HG03025 (cell line): ENCODE results near the gene ARHGEF19.

Source experiments
- ATAC-seq: cut with Tn5 transposase; IDR thresholded peaks from one replicate; pipeline ENCODE4 v1.9.1; 2021; ENCODE audit warnings: mild to moderate bottlenecking, moderate library complexity; ENCODE audit not compliant: unreplicated experiment, low FRiP score

ARHGEF19 gene

GRCh38 chr1:16186655-16187235, 25.7 kb downstream of the ARHGEF19 start:
- ATAC-seq: no peak

DNA sequence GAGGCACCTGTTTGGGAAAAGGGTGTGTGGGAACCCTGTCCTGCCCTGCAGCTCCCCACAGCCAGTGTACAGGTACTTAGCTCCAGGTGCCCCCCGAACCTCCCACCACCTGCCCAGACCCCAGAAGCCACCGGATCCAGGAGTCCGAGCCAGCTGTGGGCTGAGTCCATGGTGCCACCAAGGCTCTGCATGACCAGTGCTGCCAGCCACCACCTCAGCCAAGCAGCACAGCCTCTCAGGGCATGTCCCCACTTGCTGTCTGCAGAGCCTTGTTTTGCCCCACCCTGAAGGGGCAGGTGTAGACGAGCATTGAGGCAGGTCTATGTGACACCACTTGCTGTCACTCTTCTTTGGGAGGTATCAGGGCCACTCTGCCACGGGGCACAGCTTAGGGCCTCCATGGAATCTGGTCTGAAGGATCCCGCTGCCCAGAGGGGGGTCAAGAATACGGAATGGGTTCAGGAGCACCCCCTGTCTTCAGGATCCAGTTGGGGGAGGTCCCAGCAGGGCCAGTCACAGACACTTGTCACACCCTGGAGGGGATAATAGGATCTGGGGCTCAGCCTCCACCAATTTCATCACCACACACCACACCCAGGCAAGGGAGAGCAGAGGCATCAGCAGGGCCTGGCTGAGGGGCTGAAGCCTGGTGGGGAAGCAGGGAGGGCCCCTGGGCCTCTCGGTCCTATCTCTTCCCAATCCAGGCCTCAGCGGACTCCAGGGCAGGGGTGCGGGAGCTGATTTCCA, 27.7 kb downstream of the ARHGEF19 start:
- ATAC-seq: no peak

DNA sequence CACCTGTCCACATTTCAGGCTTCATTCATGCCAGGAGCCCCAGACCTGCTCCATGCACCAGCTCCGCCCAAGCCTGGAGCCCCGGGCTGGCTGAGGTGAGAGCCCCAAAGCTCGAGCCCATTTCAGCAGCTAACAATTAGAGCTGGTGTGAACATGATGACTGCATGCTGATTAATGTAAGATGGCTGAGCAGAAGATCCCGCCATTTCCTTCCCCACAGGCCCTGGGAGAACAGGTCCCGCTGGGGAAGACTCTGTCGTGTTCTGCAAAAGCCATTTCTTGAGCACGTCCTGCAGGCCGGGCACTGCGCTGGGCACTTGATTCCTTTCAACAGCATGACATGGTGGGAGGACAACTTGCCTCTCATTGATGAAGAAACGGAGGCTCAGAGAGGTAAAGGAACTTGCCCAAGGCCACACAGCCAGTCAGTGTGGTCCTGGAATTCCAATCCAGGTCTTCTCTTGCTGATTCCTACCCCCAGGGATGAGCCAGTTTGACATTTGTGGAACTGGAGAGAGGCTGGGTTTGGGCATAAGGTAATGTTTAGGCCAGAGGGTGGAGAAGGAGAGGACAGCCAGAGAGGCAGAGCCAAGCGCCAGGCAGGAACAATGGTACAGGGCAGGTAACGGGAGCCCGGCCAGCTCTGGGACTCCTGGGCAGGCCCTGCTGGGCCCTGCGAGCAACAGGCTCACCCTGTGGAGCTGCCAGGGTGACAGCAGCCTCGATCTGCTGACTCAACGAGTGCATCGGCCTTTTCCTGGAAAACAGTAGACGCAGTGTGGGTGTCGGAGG, 28.5 kb downstream of the ARHGEF19 start:
- ATAC-seq: no peak

GRCh38 chr1:16183179-16183578, 29.3 kb downstream of the ARHGEF19 start:
- ATAC-seq: no peak

GRCh38 chr1:16181887-16182719, 30.3 kb downstream of the ARHGEF19 start:
- no peak for ATAC-seq

DNA sequence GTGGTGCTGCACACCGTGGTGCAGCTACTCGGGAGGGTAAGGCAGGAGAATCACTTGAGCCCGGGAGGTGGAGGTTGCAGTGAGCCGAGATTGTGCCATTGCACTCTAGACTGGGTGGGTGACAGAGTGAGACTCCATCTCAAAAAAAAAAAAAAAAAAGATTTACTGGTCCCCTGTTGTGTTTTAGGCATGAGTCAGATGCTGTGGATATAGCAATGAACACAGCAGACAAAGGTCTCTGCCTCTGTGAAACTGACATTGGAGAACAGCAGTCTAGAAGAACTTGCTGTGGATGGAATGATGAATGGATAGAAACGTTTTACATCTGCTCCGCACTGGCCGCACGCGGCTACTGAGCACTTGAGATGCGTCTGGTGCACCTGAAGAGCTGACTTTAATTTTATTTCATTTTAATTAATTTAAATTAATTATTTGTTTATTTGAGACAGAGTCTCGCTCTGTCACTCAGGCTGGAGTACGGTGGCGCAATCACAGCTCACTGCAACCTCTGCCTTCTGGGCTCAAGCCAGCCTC, 32.1 kb downstream of the ARHGEF19 start:
- no peak for ATAC-seq

DNA sequence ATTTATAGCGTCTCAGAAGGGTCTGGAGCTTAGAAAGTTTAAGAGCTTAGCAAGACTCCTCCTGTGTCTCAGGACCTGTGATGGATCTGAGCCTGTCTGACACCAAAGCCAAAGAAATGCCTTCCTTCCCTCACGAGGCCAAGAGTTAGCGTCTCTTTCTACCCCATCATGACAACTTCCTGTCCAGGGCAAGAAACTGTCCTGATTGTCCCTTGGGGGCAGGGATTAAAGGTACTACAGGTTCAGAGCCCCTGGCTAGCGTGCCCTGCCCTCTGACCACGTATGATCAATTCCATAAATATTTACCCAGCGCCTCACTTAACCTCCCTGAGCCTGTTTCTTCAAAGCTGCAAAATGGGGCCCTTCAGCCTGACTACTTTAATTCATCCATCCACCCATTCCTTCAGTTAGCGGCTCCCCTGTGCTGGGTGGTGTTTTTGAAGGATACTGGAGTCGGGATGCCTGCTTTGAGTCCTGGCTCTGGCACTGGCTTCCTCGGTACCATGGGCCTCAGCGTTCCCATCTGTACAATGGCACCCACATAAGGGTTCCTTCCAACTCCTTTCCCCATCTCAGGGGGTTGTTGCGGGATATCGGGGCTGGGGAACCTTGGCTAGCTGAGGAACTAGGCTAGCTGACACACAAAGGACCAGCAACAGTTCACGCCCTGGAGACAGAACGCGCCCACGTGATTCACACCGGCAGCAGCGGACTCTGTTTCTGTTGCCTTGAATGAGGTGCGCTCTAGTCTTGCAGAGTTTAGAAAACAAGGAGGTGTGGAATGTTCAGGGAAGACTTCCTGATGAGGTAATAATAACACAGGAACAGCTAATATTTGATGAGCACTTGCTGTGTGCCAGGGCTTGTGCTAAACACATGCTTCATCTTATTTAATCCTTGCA, 33.6 kb downstream of the ARHGEF19 start:
- no peak for ATAC-seq

DNA sequence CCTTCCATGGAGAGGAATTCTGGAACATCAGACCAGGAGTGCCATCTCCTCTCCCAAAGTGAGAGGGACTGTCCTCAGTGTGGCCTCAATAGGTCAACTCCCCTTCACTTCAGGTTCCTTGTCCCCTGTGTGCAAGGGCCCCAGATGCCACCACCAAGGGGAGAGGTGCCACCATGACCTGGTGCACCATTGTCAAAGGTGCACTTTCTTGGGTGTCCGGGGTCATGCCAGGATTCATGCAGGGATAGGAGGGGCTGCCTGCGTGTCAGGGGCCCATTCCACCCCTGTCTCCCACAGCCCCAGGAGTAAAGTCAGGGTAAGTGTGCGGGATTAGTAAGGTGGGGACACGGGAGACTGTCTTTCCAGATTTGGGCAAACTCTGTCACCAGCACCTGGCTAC, 35.1 kb downstream of the ARHGEF19 start:
- ATAC-seq: no peak

DNA sequence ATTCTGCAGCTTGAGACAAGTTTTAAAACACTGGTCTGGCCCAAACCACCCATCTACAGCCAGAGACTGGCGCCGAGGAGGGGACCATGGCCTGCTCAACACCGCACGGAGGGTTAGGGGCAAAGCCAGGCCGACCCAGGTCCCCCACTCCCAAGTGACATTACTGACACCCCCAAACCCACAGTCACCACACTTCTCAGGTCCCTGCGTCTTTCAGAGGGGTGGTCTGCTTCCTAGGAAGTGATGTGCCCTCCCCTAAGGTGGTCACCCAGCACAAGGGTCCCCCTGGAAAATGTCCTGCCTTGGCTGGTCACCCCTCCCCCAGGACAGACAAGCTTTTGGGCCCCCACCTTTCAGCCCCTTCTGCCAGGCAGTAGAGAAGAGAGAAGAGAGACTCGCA, 35.8 kb downstream of the ARHGEF19 start:
- no peak for ATAC-seq

GRCh38 chr1:16175610-16176553, 36.6 kb downstream of the ARHGEF19 start:
- ATAC-seq: no peak

GRCh38 chr1:16174886-16175598, 37.4 kb downstream of the ARHGEF19 start:
- no peak for ATAC-seq

DNA sequence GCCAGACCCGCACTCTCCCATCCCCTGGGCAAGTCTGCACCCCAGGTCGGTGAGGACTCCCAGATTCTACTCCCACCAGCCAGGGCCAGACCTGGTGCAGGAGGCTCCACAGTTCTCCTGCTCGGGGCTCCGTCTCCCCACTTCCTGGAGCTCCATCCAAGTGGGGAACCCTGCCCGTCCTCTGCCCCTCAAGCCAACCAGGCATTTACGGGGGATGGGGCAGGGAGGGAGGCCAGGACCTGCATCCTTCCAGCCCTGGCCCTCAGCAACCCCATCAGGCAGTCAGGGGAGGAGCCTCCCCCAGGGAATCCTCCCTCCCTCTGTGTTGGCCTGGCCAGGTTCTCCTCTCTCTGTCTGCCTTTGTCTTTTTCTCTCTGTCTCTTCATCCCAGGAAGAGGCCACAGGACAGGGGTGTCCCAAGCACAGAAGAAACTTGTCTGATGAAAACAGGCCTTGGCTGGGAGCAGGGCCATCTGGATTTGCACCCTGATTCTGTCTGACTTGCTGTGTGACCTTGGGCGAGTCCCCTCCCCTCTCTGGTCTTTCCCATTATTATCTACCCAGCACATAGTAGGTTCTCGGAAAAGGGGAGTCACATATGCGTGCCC, 38.1 kb downstream of the ARHGEF19 start:
- no peak for ATAC-seq

GRCh38 chr1:16173447-16174260, 38.8 kb downstream of the ARHGEF19 start:
- ATAC-seq: no peak

GRCh38 chr1:16172964-16173446, 39.4 kb downstream of the ARHGEF19 start:
- no peak for ATAC-seq

DNA sequence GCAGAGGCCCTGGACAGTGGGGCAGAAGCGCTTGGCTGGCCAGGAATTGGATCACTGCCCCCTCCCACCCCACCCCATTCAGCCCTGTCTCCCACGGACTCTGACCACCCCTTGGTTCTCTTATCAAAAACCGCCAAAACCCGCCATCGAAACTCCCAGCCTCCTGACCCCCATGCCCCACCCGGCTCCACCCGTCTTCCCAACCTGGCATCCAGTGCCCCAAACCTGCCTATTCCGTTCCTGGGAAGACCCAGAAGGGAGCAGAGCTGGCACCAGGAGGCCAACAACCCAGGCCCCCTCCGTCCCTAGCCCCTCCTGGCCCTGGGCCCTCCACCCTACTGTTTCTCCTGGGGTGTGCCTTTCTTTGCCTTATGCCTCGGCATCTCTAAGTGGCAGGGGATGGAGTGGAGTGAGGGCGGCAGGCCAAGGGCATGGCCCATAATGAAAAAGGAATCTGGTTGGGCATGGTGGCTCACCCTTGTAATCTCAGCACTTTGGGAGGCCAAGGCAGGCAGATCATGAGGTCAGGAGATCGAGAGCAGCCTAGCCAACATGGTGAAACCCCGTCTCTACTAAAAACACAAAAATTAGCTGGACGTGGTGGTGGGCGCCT, 40.1 kb downstream of the ARHGEF19 start:
- no peak for ATAC-seq
